NCI-H2171 treated with DMSO at 0.1 percent for 48 hours (cell line): ENCODE measurements around the gene NRXN3.

ENCODE experiments used
- DNase-seq: peaks from one replicate; lab custom pipeline; 2025; lab: John Stamatoyannopoulos, UW

NRXN3 gene

DNA sequence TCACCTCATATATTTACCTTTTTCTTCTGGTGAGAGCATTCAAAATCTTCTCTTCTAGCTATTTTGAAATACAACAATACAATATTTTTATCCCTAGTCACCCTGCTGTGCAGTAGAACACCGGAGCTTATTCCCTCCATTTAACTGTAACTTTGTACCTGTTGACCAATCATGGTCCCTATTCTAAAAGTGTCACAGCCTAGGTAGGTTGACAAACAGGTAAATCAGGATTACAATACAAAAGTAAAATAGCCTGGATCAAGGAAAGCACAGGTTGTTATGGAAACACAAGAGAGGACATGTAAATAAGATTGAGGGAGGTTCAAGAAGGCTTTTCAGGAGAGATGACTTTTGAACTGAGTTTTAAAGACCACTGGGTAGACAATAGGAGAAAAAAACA, 1370.2 kb downstream of the NRXN3 start:
- DNase-seq = no peak

DNA sequence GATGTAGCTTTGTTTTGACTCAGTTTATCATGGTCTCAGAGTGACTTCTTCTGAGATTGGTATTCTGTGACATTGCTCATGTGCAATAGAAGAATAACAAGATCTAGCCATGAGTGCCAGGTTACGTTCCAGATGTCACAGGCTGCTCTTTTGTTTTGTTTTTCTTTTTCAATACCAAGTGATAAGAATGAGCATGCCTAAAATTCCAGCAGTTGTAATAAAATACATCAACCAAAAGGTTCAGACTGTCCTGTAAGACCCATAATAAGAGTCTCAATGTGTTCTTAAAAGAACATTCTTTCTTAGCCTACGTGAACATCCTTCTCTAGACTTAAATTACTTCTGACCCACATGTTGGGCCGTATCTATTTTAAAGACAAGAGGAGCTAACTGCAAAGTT, 1371.9 kb downstream of the NRXN3 start:
- peak; percentile 64 for DNase-seq

DNA sequence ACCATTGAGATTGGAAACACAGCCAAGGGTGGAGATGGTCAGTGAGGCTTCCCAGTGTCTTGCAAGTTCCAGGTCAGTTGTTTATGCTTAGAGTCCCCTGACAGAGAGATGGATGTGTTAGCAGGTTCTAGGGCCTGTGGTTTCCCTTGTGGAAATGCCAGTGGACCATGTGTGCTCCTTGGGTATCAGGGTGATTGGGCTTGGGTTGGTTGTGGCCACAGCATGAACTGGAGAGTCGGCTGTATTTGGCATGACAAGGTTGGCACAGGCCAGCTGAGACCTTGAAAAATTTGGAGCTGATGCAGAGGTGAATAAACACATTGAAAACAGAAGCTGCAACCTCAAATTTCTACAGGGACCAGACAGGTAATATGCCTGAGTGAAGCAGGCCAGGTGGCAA, 1373.2 kb downstream of the NRXN3 start:
- DNase-seq = no peak

DNA sequence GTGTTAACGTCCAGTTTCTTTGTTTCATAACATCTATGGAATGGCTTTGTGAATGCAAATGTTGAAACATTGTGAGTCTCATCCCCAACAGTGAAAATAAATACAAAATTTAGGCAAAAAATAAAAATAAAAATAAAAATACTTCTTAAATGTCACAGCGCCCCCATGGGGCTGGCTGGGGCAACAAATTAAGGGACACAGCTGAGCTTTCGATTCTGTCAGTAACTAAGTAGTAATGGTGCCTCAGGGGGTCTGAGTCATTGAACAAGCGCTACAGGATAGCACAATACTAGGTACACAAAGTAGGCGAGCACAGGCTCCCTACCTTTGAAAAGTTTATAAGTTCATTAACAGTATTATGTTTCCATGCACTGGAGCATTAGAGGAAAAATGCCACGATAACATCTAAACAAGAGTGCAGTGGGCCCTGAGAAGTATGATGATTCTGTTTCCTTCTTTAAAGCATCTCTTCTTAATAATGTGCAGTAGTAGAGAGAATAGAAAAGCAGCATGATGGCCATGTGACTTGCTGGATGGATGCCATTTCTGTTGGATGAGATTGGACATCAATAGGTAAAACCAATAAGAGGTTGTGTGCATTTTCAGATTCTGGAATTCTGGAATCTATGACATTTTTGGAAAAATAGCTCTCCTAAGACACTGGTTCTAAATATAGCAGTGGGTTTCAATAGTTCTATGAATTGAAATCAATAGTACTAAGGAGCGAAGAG, 1374.0 kb downstream of the NRXN3 start:
- no peak for DNase-seq

DNA sequence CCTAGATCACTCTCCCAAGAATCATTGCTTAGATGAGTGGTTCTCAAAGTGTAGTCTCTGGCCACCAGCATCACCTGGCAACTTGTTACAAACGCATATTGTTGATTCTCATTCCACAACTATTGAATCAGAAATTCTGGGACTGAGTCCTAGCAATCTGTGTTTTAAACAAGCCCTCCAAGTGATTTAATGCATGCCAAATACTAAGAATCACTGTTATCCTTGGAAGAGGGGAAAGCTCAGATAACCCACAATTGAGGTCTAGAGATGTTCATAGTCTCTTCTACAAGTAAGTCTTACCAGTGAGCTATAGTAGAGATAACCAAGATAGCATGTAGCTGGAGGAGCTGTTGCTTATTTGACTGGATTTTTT, 1374.5 kb downstream of the NRXN3 start:
- DNase-seq = no peak

DNA sequence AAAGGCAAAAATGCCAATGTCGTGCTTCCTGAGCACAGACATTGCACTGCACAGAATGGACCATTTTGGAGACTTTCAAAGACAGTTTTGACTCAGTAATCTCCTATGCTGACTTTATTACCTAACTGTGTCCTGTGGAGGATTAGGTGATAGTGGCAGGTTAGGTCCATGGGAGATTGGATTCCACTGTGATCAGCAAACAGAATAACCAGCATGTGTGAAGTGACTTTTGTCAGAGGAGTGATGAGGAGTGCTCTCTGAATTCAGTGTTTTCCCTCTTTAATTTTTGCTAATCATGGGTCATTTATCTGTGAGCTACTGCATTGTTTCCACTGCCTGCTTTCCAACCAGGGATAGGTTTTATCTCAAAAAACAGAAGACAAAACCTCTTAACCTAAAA, 1378.7 kb downstream of the NRXN3 start:
- DNase-seq = no peak

DNA sequence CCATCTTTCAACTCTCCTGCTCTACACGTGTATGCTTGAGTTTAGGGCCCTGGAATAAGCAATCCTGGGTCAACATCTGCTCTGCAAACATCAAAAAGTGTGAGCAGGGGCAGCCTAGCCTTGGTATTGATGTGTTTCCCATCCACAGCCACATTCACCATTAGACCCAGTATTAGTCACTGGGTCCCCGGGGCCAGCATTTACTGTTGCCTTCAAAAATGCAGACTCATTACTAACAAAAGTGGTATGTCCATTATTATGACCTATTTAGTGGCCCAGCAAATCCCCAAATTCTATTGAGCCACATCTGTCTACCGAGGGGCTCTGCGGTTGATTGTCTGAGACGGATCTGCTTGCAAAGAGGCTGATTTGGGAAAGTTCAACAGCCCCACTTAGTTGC, 1379.3 kb downstream of the NRXN3 start:
- no peak for DNase-seq

DNA sequence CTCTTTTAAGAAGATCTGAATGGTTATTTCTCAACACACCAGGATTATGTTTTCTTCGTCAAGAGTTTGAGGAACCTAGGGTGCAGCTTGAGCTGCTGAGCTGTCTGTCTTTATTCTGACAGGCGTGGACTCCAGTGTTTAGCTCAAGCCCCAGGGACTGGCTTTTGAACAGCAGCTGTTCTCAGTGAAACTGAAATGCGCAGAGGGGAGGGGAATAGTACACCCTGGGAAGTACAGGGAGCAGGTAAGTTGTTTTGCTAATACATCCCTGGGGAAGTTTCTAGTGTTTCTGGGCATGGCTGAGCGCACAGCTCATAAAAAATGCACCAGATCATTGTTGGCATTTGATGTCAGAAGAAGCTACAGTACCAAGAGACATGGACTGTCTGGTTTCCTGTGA, 1381.3 kb downstream of the NRXN3 start:
- peak; percentile 100 for DNase-seq

DNA sequence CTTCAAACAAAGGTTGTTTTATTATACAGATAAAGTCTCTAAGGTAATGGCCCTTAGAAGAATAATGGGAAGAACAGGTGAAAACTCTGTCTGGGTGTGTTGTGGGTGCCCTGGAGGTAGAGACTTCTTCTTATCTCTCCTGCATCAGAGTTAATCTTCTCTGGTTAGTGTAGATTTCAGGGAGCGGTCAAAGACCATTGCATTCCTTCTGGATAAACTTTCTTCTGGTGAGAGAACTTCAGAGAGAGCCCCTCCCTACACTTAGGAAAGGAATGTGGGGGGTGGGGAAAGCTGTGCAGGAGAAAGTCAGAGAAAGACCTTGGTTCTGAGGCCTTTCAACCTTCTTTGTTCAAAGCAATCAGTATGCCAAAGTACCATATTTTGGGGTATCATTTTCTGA, 1382.6 kb downstream of the NRXN3 start:
- no peak for DNase-seq

DNA sequence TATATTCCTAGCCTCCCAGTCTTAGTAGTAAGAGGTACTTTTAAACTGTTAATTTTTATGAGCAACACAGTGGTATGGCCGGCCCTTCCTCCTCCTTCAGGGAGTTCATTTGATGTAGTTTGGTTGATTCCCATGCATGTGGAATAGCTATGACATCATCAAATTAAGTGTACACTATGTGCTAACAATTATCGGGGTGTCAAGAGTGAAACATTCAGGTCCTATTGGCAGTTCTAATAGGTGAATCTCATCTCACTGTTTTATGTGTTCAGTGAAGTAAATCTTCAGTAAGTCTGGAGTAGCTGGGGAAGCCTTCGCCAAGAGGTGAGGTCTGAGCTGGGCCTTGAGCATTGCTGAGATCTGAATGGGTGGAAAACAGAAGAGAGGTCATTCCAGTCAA, 1384.6 kb downstream of the NRXN3 start:
- no peak for DNase-seq

DNA sequence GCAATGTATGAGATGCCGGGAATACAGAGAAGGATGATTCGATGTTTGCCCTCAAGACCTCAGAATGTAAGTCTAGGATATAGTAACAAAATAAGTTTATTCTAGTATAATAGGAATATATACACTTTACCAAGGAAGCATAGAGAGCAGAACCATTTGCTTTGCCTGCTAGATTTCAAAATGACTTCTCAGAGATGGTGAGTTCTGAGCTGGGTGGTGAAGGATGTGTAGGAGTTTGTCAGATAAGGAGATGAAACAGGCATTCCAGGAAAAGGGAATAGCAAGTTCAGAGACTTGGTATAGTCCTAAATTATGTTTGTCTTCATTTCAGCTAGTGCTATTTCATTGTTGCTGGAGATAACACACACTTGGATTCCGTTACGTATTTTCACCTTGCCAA, 1385.3 kb downstream of the NRXN3 start:
- no peak for DNase-seq

DNA sequence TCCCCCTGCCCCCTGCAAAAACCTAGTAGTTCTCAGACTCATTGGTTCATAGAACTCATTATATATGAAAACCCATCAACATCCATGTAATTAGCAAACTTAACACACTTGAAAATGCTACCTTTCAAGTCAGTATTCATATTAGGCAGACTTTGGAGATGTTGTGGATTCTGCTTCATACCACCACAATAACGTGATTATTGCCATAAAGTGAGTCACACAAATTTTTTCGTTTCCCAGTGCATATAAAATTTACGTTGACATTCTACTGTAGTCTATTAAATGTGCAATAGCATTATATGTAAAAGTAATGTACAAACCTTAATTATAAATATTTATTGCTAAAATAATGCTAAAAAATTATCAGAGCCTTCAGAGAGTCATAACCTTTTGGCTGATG, 1387.1 kb downstream of the NRXN3 start:
- no peak for DNase-seq

DNA sequence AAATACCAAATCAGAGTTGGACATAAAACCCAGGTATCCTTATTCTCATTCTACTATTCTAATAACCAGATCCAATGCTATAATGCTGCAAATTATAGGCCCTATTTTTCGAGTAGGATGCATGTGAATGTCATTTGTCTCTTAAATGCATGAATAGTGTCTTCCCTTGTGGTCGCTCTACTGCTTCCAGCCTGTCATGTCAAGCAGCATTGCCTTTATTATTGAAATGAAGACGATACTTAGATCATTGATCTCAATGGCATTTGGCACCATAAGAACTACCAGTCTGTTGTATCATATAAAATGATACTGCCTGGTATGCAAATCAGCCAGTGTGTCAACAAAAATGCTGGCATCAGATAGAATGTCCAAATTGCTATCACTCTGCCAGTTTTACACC, 1392.0 kb downstream of the NRXN3 start:
- no peak for DNase-seq

DNA sequence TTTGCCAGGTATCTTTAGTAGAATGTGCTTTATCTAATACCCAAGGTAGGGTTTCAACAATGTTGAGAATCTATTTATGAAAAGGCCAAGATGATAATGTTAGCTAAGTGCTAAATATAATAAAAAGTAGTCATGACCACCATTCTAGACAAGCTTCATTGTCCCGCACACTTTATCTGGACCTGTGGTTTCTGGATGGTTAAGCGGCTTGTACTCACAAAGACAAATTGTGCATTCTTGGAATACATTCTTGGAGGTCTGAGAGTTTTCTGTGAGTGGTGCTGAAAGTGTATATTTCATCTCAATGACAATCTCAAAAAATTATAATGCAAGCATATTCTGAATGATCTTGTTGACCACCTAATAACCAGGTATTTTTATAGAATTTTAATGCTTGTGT, 1394.2 kb downstream of the NRXN3 start:
- no peak for DNase-seq

DNA sequence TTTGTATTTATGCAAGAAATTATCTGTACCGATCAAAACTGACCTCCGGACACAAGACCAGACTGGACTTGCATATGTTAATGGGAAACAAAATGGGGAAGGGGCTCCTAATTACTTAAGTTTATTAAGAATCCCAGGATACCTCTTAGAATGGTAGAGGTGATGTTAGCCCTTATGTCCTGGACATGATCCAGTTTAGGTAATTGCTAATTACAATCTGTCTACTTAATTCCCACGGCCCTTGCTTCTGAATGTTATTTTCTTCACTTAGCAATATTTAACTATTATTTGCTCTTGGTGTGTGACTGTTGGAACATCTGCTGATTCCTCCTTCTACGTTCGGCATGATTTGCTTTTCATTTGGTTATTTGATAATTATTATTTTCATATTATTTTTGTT, 1397.1 kb downstream of the NRXN3 start:
- DNase-seq = peak; percentile 62

DNA sequence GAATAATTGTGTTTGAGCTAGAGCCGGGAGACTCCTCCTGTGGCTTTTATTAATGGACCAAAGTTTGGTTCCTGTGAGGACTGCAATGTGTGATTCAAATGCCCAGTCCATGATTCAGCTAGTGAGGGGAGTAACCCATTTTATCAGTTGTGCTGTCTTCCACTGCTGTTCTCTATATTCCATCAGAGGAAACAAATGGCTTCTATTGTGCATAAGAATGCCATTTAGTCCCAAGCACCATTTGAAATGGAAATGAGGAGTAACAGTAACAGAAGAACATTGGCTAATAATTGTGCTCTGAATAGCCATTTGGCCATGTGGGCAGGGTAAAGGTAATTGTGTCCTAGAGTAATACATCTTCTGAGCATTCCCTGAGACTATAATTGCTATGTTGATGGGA, 1398.4 kb downstream of the NRXN3 start:
- DNase-seq = no peak

DNA sequence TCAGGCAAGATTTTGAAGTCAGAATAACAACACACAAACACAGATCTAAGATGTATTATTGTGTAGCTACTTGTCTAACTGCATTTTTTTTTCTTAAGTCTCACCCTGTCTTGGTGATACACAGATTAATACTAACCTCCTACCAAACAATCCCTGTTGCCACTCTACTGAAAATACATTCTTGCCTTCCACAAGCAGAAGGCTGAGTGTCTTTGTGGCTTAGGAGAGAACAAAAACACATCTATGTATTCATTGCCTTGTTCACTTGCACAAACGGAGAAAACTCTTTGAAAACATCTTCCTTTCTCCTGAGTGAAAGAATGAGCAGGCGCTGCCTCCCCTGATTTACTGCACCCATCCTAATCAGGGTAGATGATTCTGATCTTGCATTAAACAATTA, 1398.9 kb downstream of the NRXN3 start:
- DNase-seq = no peak

DNA sequence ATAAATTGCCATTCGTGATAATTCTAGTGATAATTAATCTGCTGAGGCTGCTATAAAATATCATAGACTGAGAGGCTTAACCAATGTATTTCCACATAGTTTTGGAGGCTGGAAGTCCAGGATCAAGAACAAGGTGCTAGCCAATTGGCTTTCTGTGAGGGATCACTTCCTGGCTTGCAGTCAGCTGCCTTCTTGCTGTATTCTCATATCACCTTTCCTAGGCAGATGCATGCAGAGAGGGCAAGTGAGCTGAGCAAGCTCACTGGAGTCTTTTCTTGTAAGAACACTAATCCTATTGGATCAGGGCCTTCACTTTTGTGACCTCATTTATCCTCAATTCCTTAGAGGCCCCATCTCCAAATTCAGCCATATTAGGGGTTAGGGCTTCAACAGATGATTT, 1400.5 kb downstream of the NRXN3 start:
- DNase-seq = peak; percentile 62

DNA sequence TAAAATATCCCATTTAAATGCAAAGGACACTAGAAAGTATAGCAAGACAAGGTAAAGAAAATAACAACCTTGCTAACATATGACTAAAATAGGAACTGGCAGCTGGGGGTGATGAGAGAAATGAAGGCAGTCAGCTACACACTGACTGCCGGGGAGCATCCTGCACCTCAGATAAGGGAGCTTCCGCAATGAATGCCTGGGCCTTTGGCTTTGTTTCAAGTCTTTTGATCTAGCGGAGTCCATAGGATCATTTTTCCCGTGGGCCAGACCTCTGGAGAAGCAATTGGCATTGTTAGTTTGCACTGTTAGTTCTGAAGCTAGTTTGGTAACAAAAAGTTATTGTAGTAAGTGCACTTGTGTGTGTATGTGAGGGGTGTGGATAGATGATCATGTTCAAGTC, 1401.2 kb downstream of the NRXN3 start:
- peak; percentile 29 for DNase-seq

DNA sequence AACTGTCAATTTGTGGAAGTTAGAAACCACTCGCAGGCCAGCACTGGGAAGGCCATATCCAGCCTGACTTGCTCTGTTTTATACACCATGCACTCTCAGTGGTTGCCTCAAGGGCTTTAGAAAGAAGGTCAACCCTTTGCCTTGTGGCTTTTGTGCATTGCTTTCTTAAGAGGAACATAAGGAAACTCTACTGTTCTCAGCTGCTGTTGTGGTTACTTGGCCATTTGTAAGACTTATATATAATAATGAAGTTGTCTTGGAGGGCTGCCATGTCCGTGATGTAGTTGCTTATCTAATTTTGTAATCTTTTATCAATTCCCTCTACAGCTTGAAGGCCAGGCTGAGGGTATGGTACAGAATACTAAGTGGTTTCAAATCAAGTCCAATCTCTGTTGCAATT, 1403.3 kb downstream of the NRXN3 start:
- no peak for DNase-seq

DNA sequence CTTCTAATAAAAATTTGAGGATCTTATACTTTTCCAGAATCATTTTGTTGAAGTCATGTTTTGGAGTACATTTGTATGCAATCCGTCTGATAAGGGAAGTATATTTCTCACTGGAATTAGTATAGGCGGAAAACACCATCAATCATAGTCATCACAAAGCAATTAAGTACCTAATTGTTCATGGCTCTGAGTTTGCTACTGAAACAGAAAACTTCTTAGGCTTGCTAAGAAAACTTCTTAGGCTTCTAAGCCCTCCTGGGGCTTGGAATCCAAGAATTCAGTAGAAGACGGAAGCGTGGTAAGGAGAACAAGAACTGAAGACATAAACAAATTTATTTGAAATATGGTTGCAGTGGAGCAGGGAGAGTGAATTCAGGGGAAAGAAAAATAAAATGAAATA, 1404.9 kb downstream of the NRXN3 start:
- DNase-seq = no peak

DNA sequence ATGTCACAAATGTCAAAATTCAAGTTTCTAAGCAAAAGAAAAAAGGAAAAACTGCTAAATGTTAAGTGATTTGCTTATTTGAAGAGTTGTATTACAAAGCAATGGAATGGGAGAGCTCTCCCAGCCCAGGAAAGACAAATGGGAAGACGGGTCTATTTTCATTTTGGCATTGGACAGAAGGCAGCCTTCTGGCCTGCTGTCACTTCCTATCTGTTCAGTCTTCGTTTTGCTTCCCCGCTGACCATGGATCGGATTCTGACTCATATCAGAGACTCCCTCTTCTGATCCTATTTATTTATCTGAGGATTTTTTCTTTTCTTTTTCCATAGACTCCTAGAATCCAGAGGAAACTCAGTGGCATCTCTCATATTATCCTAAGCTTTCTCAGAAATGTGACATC, 1406.3 kb downstream of the NRXN3 start:
- DNase-seq = peak; percentile 52

DNA sequence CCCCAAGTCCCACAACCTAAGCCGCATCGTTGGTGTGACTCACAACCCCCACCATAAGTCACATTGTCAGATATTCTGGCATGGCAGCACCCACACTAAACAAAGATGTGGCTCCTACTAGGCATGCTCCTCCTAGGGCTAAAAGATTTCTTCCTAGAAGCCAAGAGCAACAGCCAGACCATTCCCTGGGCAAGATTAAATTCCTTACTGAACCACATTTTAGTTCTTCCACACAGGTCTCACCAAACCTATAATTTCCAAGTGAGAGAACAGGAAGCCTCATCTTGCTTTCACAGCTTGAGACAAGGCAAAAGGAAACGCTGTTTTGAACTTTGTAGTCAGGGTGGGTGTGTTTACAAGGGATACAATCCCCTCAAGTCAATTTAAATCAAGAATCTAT, 1408.3 kb downstream of the NRXN3 start:
- DNase-seq = no peak

DNA sequence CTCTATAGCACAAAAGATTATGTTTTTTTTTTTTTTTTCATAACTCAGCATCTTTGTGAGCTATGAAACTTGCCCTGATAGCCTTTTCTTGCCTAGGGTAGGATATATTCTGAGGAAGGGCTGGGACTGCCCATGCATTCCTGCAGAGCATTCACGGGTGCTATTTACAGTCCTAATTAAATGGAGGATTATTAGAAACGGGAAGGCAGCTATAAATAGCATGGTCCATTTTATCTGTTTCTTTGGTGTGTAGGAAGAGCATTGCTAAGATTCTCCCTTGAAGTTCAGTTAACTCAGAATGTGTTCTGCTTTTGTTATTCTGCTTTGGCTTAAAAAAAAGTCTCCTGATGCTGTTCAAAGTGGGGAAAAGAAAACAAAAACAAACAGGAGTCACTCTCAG, 1410.2 kb downstream of the NRXN3 start:
- no peak for DNase-seq

DNA sequence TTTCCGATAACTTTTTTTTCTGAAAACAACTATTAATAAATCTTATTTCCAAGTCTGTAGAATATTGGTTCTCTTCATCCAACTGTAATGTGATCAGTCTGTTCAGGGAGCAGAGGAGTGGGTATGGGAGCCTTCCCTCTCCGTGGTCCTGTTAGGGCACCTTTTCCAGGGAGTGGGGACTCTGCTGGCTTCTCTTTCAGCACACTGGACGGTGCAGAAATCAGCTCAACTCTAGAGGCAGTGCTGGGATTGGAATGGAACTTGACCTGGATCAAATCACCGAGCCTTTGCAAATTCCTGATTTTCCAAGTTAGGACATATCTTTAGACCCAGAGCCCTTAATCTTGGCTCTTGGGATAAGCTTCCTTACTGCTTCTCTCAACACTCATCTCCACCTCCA, 1410.7 kb downstream of the NRXN3 start:
- no peak for DNase-seq
